Measurements from ENCODE around the gene ZNF765. TPM values are rescaled to one million over a fixed set of nuclear protein-coding genes. Genes with fewer than 3 reads are reported as not detected.

Gene ZNF765
- total and polyA plus RNA-seq, 3 experiments from 2014 or later, result 10.0 to 10.5 (median 10.1) TPM

GRCh38 chr19:53374288-53374687, 20.7 kb upstream of the ZNF765 start:
- no peak overlapping the region for H3K4me3 ChIP-seq (ENCODE audit: low read length)
- ChIA-PET POLR2A (no interaction called here), CTCF (no interaction called here)
- H3K27me3 ChIP-seq (ENCODE audit: insufficient read depth, low read length, poor library complexity, severe bottlenecking), result no peaks in the 10 kb centered on the region
- H3K36me3 Mint-ChIP-seq, result peaks cover 45 to 82% (median 80%) of the 10 kb centered on the region in 3 donors
- H3K27ac Mint-ChIP-seq, result no peak overlapping the region
- no peak for DNase-seq
- H3K36me3 ChIP-seq (ENCODE audit: insufficient read depth, low read length), result peaks cover 23% of the 10 kb centered on the region
- H3K9me3 ChIP-seq (ENCODE audit: low read length), result peaks cover 14% of the 10 kb centered on the region
- no peaks in the 10 kb centered on the region for H3K4me1 ChIP-seq (ENCODE audit: insufficient read depth, low read length)
- peaks cover 0 to under 1% (median 0%) of the 10 kb centered on the region in 3 donors for H3K4me1 Mint-ChIP-seq
- H3K4me3 Mint-ChIP-seq, result no peak overlapping the region
- H3K9me3 Mint-ChIP-seq, result peaks cover 10 to 58% (median 26%) of the 10 kb centered on the region in 5 donors
- no peak overlapping the region for H3K27ac ChIP-seq (ENCODE audit: low read depth, low read length)
- H3K27me3 Mint-ChIP-seq, result peaks cover 0 to 1% of the 10 kb centered on the region in 2 donors

- Histone ChIP-seq H3K4me1 (ENCODE audit: insufficient read depth, low read length) (no peaks in the 10 kb centered on the region), H3K27me3 (ENCODE audit: insufficient read depth, low read length, poor library complexity, severe bottlenecking) (no peaks in the 10 kb centered on the region), H3K36me3 (ENCODE audit: insufficient read depth, low read length) (peaks cover 28% of the 10 kb centered on the region), H3K4me3 (ENCODE audit: low read length) (no peak overlapping the region), H3K9me3 (ENCODE audit: low read length) (peaks cover 19% of the 10 kb centered on the region), H3K27ac (ENCODE audit: low read depth, low read length) (no peak overlapping the region)
- H3K4me1 Mint-ChIP-seq, result no peaks in the 10 kb centered on the region
- H3K36me3 Mint-ChIP-seq, result peaks cover 48 to 85% (median 84%) of the 10 kb centered on the region in 3 donors
- H3K9me3 Mint-ChIP-seq, result peaks cover 10 to 62% (median 31%) of the 10 kb centered on the region in 5 donors
- no peak overlapping the region for H3K4me3 Mint-ChIP-seq
- no peak for DNase-seq
- POLR2A ChIA-PET, result no interaction called here
- CTCF ChIA-PET, result no interaction called here
- peaks cover 0 to 1% of the 10 kb centered on the region in 2 donors for H3K27me3 Mint-ChIP-seq
- no peak overlapping the region for H3K27ac Mint-ChIP-seq
Measured at GRCh38 chr19:53374743-53375142, 20.2 kb upstream of the ZNF765 start.

DNA sequence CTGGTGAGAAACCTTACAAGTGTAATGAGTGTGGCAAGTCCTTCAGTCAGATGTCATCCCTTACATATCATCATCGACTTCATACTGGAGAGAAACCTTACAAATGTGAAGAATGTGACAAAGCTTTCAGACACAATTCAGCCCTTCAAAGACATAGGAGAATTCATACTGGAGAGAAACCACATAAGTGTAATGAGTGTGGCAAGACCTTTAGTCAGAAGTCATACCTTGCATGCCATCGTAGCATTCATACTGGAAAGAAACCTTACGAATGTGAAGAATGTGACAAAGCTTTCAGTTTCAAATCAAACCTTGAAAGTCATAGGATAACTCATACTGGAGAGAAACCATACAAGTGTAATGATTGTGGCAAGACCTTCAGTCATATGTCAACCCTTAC, 13.6 kb upstream of the ZNF765 start:
- Mint-ChIP-seq H3K36me3 (peaks cover 57 to 94% (median 92%) of the 10 kb centered on the region in 3 donors), H3K4me3 (no peak overlapping the region), H3K4me1 (no peaks in the 10 kb centered on the region), H3K27me3 (no peaks in the 10 kb centered on the region), H3K9me3 (peaks cover 64 to 95% (median 90%) of the 10 kb centered on the region in 5 donors), H3K27ac (no peak overlapping the region)
- POLR2A ChIA-PET, result no interaction called here
- no peak for DNase-seq
- Histone ChIP-seq H3K27me3 (ENCODE audit: insufficient read depth, low read length, poor library complexity, severe bottlenecking) (no peaks in the 10 kb centered on the region), H3K4me3 (ENCODE audit: low read length) (peak overlapping the region; percentile 8), H3K36me3 (ENCODE audit: insufficient read depth, low read length) (peaks cover 45% of the 10 kb centered on the region), H3K27ac (ENCODE audit: low read depth, low read length) (no peak overlapping the region), H3K4me1 (ENCODE audit: insufficient read depth, low read length) (no peaks in the 10 kb centered on the region), H3K9me3 (ENCODE audit: low read length) (peaks cover 74% of the 10 kb centered on the region)
- CTCF ChIA-PET, result no interaction called here

DNA sequence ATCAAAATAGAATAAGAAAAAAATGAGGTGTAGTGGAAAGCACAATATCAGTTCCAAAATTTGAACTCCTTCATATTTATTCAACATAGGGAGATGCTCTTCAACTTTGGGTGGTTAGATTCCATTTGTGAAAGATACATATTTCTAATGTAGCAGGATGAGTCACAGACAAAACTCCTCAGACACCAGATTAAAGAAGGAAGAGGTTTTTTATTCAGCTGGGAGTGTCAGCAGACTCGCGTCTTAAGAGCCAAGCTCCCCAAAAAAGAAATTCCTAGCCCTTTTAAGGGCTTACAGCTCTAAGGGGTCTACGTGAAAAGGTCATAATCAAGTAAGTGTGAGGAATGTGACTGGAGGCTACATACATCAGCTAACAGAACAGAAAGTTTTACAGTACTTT, 6.8 kb upstream of the ZNF765 start:
- Histone ChIP-seq H3K27me3 (ENCODE audit: insufficient read depth, low read length, poor library complexity, severe bottlenecking) (no peaks in the 10 kb centered on the region), H3K4me3 (ENCODE audit: low read length) (no peak overlapping the region), H3K9me3 (ENCODE audit: low read length) (peaks cover 37% of the 10 kb centered on the region), H3K36me3 (ENCODE audit: insufficient read depth, low read length) (no peaks in the 10 kb centered on the region), H3K4me1 (ENCODE audit: insufficient read depth, low read length) (no peaks in the 10 kb centered on the region), H3K27ac (ENCODE audit: low read depth, low read length) (no peak overlapping the region)
- Mint-ChIP-seq H3K27ac (no peak overlapping the region), H3K4me1 (no peaks in the 10 kb centered on the region), H3K36me3 (peaks cover 14 to 51% (median 27%) of the 10 kb centered on the region in 3 donors), H3K4me3 (no peak overlapping the region), H3K9me3 (peaks cover 40 to 77% (median 67%) of the 10 kb centered on the region in 5 donors), H3K27me3 (no peaks in the 10 kb centered on the region)
- CTCF ChIA-PET, result interaction anchor here (0.6 kb wide), 1 partner anchor 26 kb away, joined by 3 read pairs; no protein-coding TSS in a partner anchor
- POLR2A ChIA-PET, result no interaction called here
- DNase-seq, result no peak

DNA sequence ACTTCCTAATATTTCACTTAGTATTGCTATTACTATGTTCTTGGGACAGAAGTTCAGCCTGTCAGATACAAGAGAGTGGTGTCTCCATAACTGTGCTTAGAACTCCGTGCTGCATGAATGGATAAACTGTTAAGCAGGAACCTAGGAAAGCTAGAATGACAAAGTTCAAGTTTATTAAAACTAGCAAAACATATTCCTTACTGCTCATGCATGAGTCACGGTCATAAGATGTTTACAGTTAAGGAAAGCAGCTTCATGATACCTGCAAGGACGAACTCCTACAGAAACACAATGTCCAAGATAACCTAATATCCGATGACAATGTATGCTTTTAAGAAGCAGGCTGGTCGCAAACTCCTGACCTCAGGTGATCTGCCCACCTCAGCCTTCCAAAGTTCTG, 6.0 kb upstream of the ZNF765 start:
- peaks cover 32 to 70% (median 64%) of the 10 kb centered on the region in 5 donors for H3K9me3 Mint-ChIP-seq
- H3K36me3 Mint-ChIP-seq, result peaks cover 13 to 49% (median 21%) of the 10 kb centered on the region in 3 donors
- no peak overlapping the region for H3K4me3 Mint-ChIP-seq
- ChIA-PET POLR2A (no interaction called here), CTCF (no interaction called here)
- Histone ChIP-seq H3K36me3 (ENCODE audit: insufficient read depth, low read length) (no peaks in the 10 kb centered on the region), H3K27ac (ENCODE audit: low read depth, low read length) (no peak overlapping the region), H3K4me1 (ENCODE audit: insufficient read depth, low read length) (no peaks in the 10 kb centered on the region), H3K27me3 (ENCODE audit: insufficient read depth, low read length, poor library complexity, severe bottlenecking) (no peaks in the 10 kb centered on the region), H3K9me3 (ENCODE audit: low read length) (peaks cover 30% of the 10 kb centered on the region), H3K4me3 (ENCODE audit: low read length) (no peak overlapping the region)
- H3K27ac Mint-ChIP-seq, result no peak overlapping the region
- no peaks in the 10 kb centered on the region for H3K27me3 Mint-ChIP-seq
- no peak for DNase-seq
- peaks cover 0 to 6% (median 1%) of the 10 kb centered on the region in 3 donors for H3K4me1 Mint-ChIP-seq

DNA sequence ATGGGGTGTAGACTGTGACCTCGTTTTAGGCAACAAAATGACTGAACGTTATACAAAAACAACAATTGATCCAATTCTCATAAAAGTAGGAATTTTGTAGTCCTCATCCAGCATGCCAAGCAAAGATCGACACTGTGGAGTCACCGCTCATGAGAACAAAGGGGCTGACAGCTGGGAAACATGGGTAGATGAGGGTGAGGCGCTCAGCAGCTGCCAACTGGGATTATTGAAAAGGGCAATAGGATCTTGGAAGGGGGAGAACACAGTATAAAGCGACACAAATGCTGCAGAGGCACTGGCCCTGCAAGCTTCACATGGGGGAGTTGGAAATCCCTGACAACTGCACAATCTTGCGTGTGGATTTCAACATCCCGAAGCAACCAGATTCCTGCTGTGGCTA, 5.4 kb upstream of the ZNF765 start:
- Mint-ChIP-seq H3K27ac (no peak overlapping the region), H3K27me3 (no peaks in the 10 kb centered on the region), H3K36me3 (peaks cover 13 to 45% (median 20%) of the 10 kb centered on the region in 3 donors), H3K4me3 (no peak overlapping the region), H3K9me3 (peaks cover 30 to 64% (median 58%) of the 10 kb centered on the region in 5 donors), H3K4me1 (peaks cover 2 to 9% (median 3%) of the 10 kb centered on the region in 3 donors)
- POLR2A ChIA-PET, result no interaction called here
- Histone ChIP-seq H3K9me3 (ENCODE audit: low read length) (peaks cover 26% of the 10 kb centered on the region), H3K27ac (ENCODE audit: low read depth, low read length) (no peak overlapping the region), H3K4me3 (ENCODE audit: low read length) (no peak overlapping the region), H3K27me3 (ENCODE audit: insufficient read depth, low read length, poor library complexity, severe bottlenecking) (no peaks in the 10 kb centered on the region), H3K4me1 (ENCODE audit: insufficient read depth, low read length) (peaks cover 3% of the 10 kb centered on the region), H3K36me3 (ENCODE audit: insufficient read depth, low read length) (no peaks in the 10 kb centered on the region)
- CTCF ChIA-PET, result no interaction called here
- no peak for DNase-seq

DNA sequence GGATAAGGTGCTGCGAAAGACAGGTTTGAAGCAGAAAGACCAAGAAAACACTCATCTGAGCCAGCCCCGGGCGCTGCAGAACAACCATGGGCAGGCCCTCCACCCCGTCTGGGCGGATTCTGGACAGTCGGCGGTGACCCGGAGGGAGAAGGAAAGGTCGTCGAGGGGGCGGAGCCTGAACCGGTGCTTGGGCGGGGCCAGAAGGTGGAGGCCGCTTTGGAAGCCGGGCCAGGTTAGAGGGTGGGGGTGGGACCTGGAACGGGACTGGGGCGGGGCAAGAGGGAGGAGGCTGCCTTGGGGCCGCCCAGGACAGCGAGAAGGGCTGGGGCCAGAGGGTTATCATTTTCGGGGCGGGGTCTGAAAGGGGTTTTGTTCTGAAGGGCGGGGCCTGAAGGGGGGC, 5.0 kb upstream of the ZNF765 start:
- CTCF ChIA-PET, result no interaction called here
- Mint-ChIP-seq H3K4me3 (no peak overlapping the region), H3K27ac (no peak overlapping the region), H3K9me3 (peaks cover 26 to 60% (median 54%) of the 10 kb centered on the region in 5 donors), H3K27me3 (no peaks in the 10 kb centered on the region), H3K4me1 (peaks cover 5 to 12% (median 6%) of the 10 kb centered on the region in 3 donors), H3K36me3 (peaks cover 11 to 41% (median 15%) of the 10 kb centered on the region in 3 donors)
- H3K9me3 ChIP-seq (ENCODE audit: low read length), result peaks cover 22% of the 10 kb centered on the region
- H3K4me3 ChIP-seq (ENCODE audit: low read length), result no peak overlapping the region
- no peaks in the 10 kb centered on the region for H3K36me3 ChIP-seq (ENCODE audit: insufficient read depth, low read length)
- H3K27me3 ChIP-seq (ENCODE audit: insufficient read depth, low read length, poor library complexity, severe bottlenecking), result no peaks in the 10 kb centered on the region
- H3K4me1 ChIP-seq (ENCODE audit: insufficient read depth, low read length), result peaks cover 6% of the 10 kb centered on the region
- no peak overlapping the region for H3K27ac ChIP-seq (ENCODE audit: low read depth, low read length)
- DNase-seq, result no peak
- POLR2A ChIA-PET, result no interaction called here

- Histone ChIP-seq H3K9me3 (ENCODE audit: low read length) (peaks cover under 1% of the 10 kb centered on the region), H3K36me3 (ENCODE audit: insufficient read depth, low read length) (no peaks in the 10 kb centered on the region), H3K27me3 (ENCODE audit: insufficient read depth, low read length, poor library complexity, severe bottlenecking) (no peaks in the 10 kb centered on the region), H3K4me1 (ENCODE audit: insufficient read depth, low read length) (peaks cover 11% of the 10 kb centered on the region), H3K27ac (ENCODE audit: low read depth, low read length) (peak overlapping the region; percentile 78), H3K4me3 (ENCODE audit: low read length) (peak overlapping the region; percentile 94)
- DNase-seq, result no peak
- peak overlapping the region; percentile 87 to 95 (median 92) for H3K27ac Mint-ChIP-seq
- peaks cover 0 to 17% (median 16%) of the 10 kb centered on the region in 5 donors for H3K9me3 Mint-ChIP-seq
- no peaks in the 10 kb centered on the region for H3K27me3 Mint-ChIP-seq
- H3K36me3 Mint-ChIP-seq, result peaks cover 11 to 25% (median 24%) of the 10 kb centered on the region in 3 donors
- H3K4me3 Mint-ChIP-seq, result peak overlapping the region; percentile 95 to 100 (median 98)
- H3K4me1 Mint-ChIP-seq, result peaks cover 29 to 38% (median 34%) of the 10 kb centered on the region in 3 donors
- CTCF ChIA-PET, result interaction anchor here (1.4 kb wide), 1 partner anchor 36 kb away, joined by 4 read pairs; no protein-coding TSS in a partner anchor
- POLR2A ChIA-PET, result no interaction called here
Measured at GRCh38 chr19:53394522-53394973, 401 bp upstream of the ZNF765 start.
